GM19463 (cell line): Measurements from ENCODE around the gene RNU6-7.

Experiments used
- ATAC-seq: cut with Tn5 transposase; IDR thresholded peaks from one replicate; pipeline ENCODE4 v1.9.1; 2021; ENCODE audit warnings: mild to moderate bottlenecking, moderate library complexity; ENCODE audit not compliant: unreplicated experiment

RNU6-7 gene

GRCh38 chr14:32201816-32202490, at the start of gene RNU6-7:
Gene RNU6-7 (plus strand): TSS chr14:32202045.
- ATAC-seq = no peak

DNA sequence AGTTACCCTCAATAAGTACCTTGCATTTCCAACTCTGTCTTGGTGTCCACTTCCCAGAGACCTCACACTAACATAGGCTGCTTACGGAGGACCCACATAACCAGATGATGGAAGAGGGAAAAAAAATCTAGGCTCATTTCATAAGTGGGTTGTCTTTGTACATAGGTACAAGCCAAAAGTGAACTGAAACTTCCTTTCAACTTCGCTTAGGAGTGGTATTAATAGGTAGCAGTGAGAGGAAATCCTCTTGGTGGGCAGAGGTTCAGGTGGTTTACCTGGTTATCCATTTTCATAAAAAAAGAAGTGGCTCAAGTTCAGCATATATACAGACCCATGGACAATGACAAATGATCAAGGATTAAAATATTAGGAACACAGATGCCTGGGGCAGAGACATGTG, 35.8 kb upstream of the RNU6-7 start:
- ATAC-seq = no peak

DNA sequence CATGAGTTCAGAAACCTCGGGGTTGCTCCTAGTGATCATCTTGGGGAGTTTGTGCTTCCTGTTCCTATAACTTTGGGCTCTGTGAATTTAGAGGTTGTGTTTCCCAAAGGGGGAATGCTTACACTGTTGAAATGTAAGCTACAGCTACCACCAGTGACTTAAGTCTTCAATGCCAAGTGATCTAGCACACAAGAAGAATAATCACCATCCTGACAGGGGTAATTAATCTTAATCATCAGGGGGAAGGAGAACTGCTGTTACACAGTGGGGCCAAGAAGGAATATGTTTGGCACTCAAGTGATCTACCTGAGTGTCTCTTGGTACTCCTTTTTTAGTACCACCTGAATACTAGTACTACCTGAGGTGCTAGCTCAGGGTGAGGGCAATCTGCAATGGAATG, 34.9 kb upstream of the RNU6-7 start:
- ATAC-seq = no peak

DNA sequence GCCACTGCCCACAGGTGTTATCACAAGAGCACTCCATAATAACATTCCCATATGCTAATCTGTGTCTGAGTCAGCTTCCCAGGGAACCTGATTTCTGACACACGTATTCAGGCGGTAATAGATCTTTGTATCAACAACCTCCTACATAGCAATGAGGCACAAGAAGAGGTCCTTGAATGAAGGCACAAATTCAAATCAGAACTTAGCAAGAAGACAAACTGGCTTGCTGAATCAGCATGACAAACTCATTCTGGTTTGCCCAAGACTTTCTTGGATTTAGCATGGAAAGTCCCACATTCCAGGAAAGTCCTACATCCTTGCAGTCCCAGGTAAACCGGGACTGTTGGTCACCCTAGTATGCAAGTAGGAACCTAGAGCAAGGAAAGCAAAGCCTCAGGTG, 33.9 kb upstream of the RNU6-7 start:
- ATAC-seq = no peak

DNA sequence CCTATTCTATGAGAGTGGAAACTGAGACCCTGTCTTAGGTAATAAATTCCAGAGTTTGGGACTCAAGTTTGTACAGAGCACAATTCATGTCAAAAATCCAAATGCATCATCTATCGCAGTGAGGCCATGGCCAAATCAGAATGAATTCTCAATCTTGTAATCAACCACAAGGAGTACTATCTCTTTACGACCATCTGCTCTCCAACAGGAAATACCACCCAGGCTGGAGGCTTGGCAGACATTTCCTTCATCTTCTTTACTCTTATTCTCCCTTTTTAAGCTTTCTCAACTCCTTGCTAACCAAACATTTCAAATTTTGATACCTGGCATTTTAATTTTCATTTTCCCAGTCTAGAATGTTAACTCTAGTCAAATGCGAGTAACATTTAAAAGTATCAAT, 32.7 kb upstream of the RNU6-7 start:
- ATAC-seq = no peak

GRCh38 chr14:32171469-32171868, 30.4 kb upstream of the RNU6-7 start:
- no peak for ATAC-seq

DNA sequence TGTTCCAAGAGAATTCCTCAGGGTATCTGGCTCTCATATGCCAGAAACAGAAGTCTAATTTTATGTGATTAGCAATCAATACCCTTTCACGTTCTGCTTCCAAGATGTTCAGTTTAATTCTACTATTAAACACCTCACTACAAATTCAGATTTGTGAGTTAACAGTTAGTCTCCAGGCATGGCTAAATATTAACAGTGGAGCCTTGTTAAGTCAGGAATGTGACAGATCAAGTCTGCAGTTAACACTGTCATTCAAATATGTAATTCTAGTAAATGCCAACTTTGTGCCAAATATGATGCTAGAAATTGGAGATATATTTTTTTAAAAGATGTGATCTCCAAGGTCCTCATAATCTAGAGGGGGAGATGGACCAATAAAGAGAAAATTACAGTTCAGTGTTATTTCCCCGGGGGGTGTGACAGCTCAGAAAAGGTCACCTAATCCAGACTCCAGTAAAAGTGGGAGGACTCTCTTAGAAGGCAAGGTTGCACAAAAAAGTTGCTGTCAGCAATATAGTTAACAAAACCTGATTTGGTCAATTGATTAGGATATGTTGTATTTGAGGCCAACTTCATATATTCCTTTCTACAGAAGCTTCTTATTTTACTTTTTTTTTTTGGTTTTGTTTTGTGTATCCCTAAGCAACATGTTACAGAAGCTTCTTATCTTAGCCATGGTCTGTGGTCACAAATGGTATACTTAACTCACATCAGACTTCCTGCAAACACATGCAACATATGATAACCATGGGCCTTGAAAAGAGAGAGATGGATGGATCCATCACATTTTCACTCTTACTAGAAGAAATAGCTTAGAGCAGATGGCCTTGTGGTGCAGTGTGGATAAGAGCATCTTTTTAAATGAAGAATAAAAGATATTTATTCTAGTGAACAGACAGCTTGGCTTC, 18.4 kb upstream of the RNU6-7 start:
- ATAC-seq = no peak

- ATAC-seq = no peak
These were observed 16.7 kb upstream of the RNU6-7 start for GRCh38 chr14:32185097-32185496.

- ATAC-seq = no peak
These were observed 15.6 kb upstream of the RNU6-7 start for GRCh38 chr14:32186248-32186647.

GRCh38 chr14:32189811-32190210, 12.0 kb upstream of the RNU6-7 start:
- ATAC-seq = no peak

DNA sequence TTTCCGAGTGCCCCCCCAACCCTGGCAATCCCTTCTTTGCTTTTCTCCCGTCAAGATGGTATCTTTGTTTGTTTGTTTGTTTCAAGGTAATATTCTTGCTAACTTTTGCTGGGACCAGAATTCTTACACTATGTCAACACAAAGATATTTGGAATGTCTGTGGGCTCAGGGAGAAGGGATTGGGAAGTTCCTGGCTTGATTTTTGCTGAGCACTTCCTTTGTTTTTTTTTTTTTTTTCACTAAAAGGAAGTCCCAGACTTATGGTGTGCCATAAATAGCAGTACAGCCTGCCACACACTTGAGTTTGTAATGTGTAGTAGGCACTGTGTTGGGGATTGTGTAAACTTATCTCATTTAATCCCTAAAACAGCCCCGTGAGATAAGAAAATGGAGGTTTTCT, 11.2 kb upstream of the RNU6-7 start:
- ATAC-seq = no peak

GRCh38 chr14:32192712-32193373, 9.0 kb upstream of the RNU6-7 start:
- ATAC-seq = no peak

- no peak for ATAC-seq
These were observed 8.3 kb upstream of the RNU6-7 start for GRCh38 chr14:32193532-32193931.

DNA sequence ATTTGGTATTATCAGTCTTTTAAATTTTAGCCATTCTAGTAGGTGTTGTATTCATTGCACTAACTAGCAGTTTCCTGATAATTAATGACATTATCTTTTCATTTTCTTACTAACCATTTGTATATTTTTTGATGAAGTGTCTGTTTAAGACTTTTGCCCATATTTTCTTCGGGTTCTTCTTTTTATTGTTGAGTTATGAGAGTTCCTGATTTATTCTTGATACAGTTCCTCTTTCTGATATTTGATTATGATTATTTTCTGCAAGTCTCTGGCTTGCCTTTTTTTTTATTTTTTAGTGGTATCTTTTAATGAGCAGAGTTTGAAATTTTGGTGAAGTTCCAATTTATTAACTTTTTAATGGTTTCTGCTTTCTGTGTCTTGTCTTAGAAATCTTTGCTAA, 6.2 kb upstream of the RNU6-7 start:
- no peak for ATAC-seq

DNA sequence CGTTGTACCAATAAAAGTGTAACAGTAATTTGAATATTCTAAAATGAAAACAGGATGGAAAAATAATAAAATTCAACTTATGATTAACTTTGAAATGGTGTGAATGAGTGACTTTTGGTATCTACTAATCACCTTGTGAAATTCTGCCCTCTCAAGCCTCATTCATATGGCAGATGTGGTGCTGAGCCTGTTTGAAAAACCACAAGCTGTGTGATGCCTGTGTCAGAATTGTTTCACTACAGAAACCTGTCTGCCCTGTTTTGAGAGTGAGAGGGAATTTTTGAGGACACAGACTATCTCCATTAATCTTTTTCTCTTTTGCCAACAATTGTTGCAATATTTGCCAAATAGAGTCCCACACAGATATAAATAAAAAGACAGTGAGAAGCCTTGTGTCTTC, 3.9 kb upstream of the RNU6-7 start:
- ATAC-seq = peak; percentile 51

DNA sequence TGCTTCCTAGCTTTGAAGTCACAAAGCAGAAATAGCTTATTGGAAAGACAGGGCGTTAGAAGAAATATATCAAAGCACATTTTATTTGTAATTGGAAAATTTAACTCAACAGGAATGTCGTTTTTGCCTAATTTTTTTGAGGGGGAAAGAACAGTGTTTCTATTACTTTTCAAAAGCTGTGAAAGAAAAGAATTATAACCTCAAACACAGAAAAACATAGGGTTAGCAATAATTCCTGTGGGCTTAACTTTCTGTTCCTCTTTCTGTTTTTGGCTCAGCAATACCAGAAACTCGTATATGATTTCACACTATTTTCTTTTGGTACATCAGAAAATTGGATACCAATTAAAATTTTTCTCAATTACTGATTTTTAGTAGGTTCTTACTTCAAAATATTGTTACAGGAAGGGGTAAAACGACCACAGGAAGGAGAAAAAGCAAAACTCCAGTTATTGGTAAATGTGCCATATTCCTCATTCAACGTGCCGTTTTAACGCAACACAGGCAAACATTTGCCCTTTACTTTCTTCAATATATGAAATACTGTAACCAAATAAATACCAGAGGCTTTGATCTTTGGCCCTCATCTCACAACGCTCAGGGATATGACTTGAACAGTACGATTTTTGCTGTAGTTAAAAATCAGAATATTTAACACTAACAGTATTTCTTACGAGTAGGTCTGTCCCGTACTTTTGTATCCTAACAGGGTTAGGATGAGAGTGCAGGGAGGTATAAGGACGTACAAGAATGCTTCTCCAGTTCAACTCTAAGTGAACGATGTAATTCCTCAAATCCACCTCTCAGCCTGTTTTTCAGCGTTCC, 1.3 kb upstream of the RNU6-7 start:
- ATAC-seq = no peak

DNA sequence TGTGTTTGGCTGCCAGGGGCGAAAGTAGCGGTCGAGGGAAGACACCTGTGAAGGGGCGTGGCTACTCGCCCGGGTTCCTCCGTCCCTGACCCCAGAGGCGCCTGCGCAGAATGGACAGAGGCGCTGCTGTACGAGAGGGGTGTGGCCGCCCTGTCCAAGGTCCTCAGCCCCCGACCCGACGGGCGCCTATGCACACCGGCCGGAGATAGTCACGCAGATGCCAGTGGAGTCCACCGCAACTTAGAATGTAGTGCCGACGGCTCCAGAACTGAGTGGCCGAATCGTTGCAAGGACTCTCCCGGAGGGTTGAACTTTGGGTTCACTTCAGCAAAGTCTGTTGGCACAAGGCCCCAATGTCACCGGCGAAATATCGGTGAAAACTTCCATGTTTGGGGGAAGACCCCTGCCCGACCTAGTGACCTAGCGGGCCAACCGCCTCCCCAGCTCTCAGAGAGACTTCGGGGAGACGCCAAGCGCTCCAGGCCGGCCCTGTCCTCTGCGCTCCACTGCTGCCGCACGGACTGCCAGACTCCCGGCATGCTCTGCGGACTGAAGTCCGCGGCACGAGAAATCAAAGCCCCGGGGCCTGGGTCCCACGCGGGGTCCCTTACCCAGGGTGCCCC, 541 bp upstream of the RNU6-7 start:
- ATAC-seq = peak; percentile 51

DNA sequence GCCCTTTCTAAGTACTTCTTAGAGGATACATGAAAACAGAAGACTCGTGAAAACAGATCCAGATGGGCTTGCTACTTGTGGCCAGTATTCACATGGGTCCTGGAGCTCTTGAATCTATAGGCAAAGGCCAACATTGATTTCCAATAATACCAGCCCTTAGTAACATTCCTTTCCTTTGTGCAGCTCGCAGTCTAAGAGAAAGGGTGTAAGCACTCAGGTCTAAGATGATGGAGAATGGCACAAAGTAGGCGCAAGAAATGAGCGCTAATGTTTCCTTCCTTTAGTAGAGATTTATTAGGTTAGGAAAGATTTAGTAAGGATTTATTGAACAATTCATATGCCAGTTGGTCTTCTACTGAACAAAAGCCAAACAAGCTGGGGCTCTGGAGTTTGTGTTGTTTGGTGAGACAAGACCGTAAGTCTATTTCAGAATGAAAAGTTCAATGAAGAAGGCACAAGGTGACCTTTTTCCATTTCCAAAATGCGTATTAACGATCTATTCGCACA, 699 bp downstream of the RNU6-7 start:
- no peak for ATAC-seq

- peak; percentile 64 for ATAC-seq
These were observed 1.4 kb downstream of the RNU6-7 start, which contains the start of gene RNU6-8 for GRCh38 chr14:32202998-32203882. Gene RNU6-8 (minus strand): TSS chr14:32203269.
